HG03571 (cell line): ENCODE measurements around the gene ARRDC4.
"Not testable (repeated sequence)": the region's sequence is repeated elsewhere in the genome, so short reads cannot be mapped to it uniquely, and the experiment has no call there.

Source experiments
- ATAC-seq: cut with Tn5 transposase; IDR thresholded peaks from one replicate; pipeline ENCODE4 v1.9.1; 2021; ENCODE audit not compliant: unreplicated experiment

The ARRDC4 gene

GRCh38 chr15:97963779-97964178 is 3.3 kb downstream of the ARRDC4 start:
- no peak for ATAC-seq

GRCh38 chr15:97966246-97966645 is 5.7 kb downstream of the ARRDC4 start:
- ATAC-seq = no peak

GRCh38 chr15:97966924-97967620 is 6.6 kb downstream of the ARRDC4 start:
- ATAC-seq = no peak

- ATAC-seq = no peak
Observed at GRCh38 chr15:97967881-97968280, 7.4 kb downstream of the ARRDC4 start.

GRCh38 chr15:97968380-97968779 is 7.9 kb downstream of the ARRDC4 start:
- no peak for ATAC-seq

GRCh38 chr15:97972366-97972765 is 11.9 kb downstream of the ARRDC4 start:
- no peak for ATAC-seq

- no peak for ATAC-seq
Observed at GRCh38 chr15:97976129-97976528, 15.6 kb downstream of the ARRDC4 start.

- ATAC-seq = no peak
Observed at GRCh38 chr15:97976766-97977503, 16.4 kb downstream of the ARRDC4 start.

- no peak for ATAC-seq
Observed at GRCh38 chr15:97977734-97978133, 17.2 kb downstream of the ARRDC4 start.

- ATAC-seq = no peak
Observed at GRCh38 chr15:97978401-97979139, 18.1 kb downstream of the ARRDC4 start.

GRCh38 chr15:97979140-97979520 is 18.6 kb downstream of the ARRDC4 start:
- no peak for ATAC-seq

- ATAC-seq = no peak
Observed at GRCh38 chr15:97981058-97981457, 20.6 kb downstream of the ARRDC4 start.

- ATAC-seq = no peak
Observed at GRCh38 chr15:97981758-97982157, 21.3 kb downstream of the ARRDC4 start.

- no peak for ATAC-seq
Observed at GRCh38 chr15:97984157-97984556, 23.7 kb downstream of the ARRDC4 start.

GRCh38 chr15:97985979-97986378 is 25.5 kb downstream of the ARRDC4 start:
- ATAC-seq = not testable (repeated sequence)

GRCh38 chr15:97986781-97987180 is 26.3 kb downstream of the ARRDC4 start:
- no peak for ATAC-seq

GRCh38 chr15:97989299-97989698 is 28.8 kb downstream of the ARRDC4 start:
- no peak for ATAC-seq

- no peak for ATAC-seq
Observed at GRCh38 chr15:97991972-97992541, 31.6 kb downstream of the ARRDC4 start.

GRCh38 chr15:97992823-97993222 is 32.3 kb downstream of the ARRDC4 start:
- no peak for ATAC-seq

- no peak for ATAC-seq
Observed at GRCh38 chr15:97993310-97993738, 32.8 kb downstream of the ARRDC4 start.

- ATAC-seq = no peak
Observed at GRCh38 chr15:97994236-97994635, 33.7 kb downstream of the ARRDC4 start.
